Fibroblast of lung (primary cell): Measurements from ENCODE around the gene PSMD9. TPM values are rescaled to one million over a fixed set of nuclear protein-coding genes. Genes with fewer than 3 reads are reported as not detected.

Experiments
- DNase-seq, 2 donors: peaks; one replicate each; pipeline versions ENCODE4 v3.0.0 to v3.0.0-alpha.2; 2010; ENCODE audit warnings: low read depth in 2 of 2
- H2AFZ ChIP-seq: 2 replicates; pipeline ENCODE4 v1.5.1; 2012; ENCODE audit warnings: low read length, control low read depth, inconsistent platforms
- H3K27ac ChIP-seq: 2 replicates; pipeline ENCODE4 v1.5.1; 2011; ENCODE audit warnings: low read length, control low read depth; ENCODE audit not compliant: insufficient read depth
- H3K27me3 ChIP-seq: 2 replicates; pipeline ENCODE4 v1.5.1; 2011; ENCODE audit warnings: mild to moderate bottlenecking, low read length; ENCODE audit not compliant: control insufficient read depth, insufficient read depth
- H3K36me3 ChIP-seq: 2 replicates; pipeline ENCODE4 v1.5.1; 2011; ENCODE audit warnings: low read length; ENCODE audit not compliant: control insufficient read depth, insufficient read depth
- H3K4me1 ChIP-seq: 2 replicates; pipeline ENCODE4 v1.5.1; 2011; ENCODE audit warnings: low read length; ENCODE audit not compliant: control insufficient read depth, insufficient read depth; ENCODE audit errors: extremely low read depth
- H3K4me2 ChIP-seq: 2 replicates; pipeline ENCODE4 v1.5.1; 2011; ENCODE audit warnings: low read length, control low read depth; ENCODE audit not compliant: insufficient read depth; ENCODE audit errors: extremely low read depth
- H3K4me3 ChIP-seq, 4 experiments: fragments of 200-600 bp in 1 of 4; sonication (generic) in 1 of 4; replicated peaks in 1 of 4; 2 replicates each; pipeline ENCODE4 v1.5.1; 2011 to 2016; ENCODE audit warnings: low read length in 4 of 4, low read depth in 3 of 4, mild to moderate bottlenecking in 3 of 4, control low read depth in 2 of 4, inconsistent platforms in 1 of 4, mixed read lengths in 1 of 4; ENCODE audit not compliant: insufficient read depth in 1 of 4; ENCODE audit errors: control extremely low read depth in 1 of 4
- H3K79me2 ChIP-seq: 2 replicates; pipeline ENCODE4 v1.5.1; 2012; ENCODE audit warnings: mild to moderate bottlenecking, low read length, inconsistent platforms; ENCODE audit not compliant: control insufficient read depth, insufficient read depth
- H3K9ac ChIP-seq: 2 replicates; pipeline ENCODE4 v1.5.1; 2011; ENCODE audit warnings: mild to moderate bottlenecking, low read length, control low read depth; ENCODE audit not compliant: insufficient read depth
- H3K9me3 ChIP-seq: 2 replicates; pipeline ENCODE4 v1.5.1; 2012; ENCODE audit warnings: low read depth, low read length; ENCODE audit not compliant: control insufficient read depth, insufficient read depth
- H4K20me1 ChIP-seq: 2 replicates; pipeline ENCODE4 v1.5.1; 2011; ENCODE audit warnings: low read length; ENCODE audit not compliant: control insufficient read depth, insufficient read depth; ENCODE audit errors: extremely low read depth
- EZH2 ChIP-seq: IDR thresholded peaks from 2 replicates; pipeline ENCODE4 v1.5.1; 2012; ENCODE audit warnings: low read length, control low read depth, mild to moderate bottlenecking; ENCODE audit errors: missing control alignments
- polyA plus RNA-seq, 2 donors: library from polyadenylated mRNA; depleted of rRNA in 1 of 2; stranded (reverse) in 1 of 2; unstranded in 1 of 2; fragments of >200 nt; gene quantifications; 2 replicates each; pipeline ENCODE4 v1.2.1, GENCODE V29; 2011 to 2012; ENCODE audit warnings: missing spikeins in 1 of 2
- total RNA-seq: library from RNA; depleted of rRNA; stranded (reverse); fragments of >200 nt; gene quantifications from 2 replicates; pipeline ENCODE4 v1.2.1, GENCODE V29; 2014
- TF ChIP-seq, protein P1 (sequence below), 2 donors: IDR thresholded peaks in 1 of 2; conservative IDR thresholded peaks in 1 of 2; 1 replicate in 1 of 2; 2 replicates in 1 of 2; pipeline ENCODE4 v1.5.1; 2011 to 2012; ENCODE audit warnings: low read length in 2 of 2, control low read depth in 1 of 2, inconsistent platforms in 1 of 2, low read depth in 1 of 2, mild to moderate bottlenecking in 1 of 2

PSMD9 gene
- total and polyA plus RNA-seq, 2 donors (not counting 1 experiment from before 2014, with no cell fraction given) = 73.5 to 77.7 TPM

DNA sequence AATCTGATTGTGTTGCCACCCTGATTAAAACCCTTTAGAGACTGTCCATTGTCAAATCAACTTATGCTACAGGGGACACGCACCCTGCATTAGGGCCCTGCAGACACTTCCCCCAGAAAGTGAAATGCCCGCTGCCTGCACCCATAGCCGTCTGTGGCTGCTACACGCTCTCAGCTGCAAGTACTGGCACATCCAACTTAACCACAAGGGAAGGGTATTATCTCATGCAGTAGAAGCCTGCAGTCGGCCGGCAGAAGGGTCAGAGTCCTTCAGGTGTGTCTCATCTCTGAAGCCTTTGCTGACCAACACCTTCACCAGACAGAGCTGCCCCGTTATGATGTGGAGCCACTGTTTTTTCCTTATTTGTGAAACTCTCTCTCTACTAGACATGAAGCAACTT is 50.6 kb downstream of the PSMD9 start:
- no peak overlapping the region for H3K4me2 ChIP-seq
- no peaks in the 10 kb centered on the region for H3K79me2 ChIP-seq
- TF ChIP-seq, protein P1, sequence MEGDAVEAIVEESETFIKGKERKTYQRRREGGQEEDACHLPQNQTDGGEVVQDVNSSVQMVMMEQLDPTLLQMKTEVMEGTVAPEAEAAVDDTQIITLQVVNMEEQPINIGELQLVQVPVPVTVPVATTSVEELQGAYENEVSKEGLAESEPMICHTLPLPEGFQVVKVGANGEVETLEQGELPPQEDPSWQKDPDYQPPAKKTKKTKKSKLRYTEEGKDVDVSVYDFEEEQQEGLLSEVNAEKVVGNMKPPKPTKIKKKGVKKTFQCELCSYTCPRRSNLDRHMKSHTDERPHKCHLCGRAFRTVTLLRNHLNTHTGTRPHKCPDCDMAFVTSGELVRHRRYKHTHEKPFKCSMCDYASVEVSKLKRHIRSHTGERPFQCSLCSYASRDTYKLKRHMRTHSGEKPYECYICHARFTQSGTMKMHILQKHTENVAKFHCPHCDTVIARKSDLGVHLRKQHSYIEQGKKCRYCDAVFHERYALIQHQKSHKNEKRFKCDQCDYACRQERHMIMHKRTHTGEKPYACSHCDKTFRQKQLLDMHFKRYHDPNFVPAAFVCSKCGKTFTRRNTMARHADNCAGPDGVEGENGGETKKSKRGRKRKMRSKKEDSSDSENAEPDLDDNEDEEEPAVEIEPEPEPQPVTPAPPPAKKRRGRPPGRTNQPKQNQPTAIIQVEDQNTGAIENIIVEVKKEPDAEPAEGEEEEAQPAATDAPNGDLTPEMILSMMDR (conservative IDR thresholded peaks at IDR 0.05 in 1 of 2, IDR thresholded peaks at IDR 0.05 in 1 of 2; ENCODE audit: low read depth in 1 of 2, low read length in 2 of 2) = no peak
- no peak for TF ChIP-seq EZH2
- peak in 1 of 2 donors; percentile 49 for DNase-seq
- H3K9ac ChIP-seq = no peak overlapping the region
- H2AFZ ChIP-seq = no peak overlapping the region
- no peaks in the 10 kb centered on the region for H3K4me1 ChIP-seq
- no peak overlapping the region for H3K4me3 ChIP-seq
- no peak overlapping the region for H3K27ac ChIP-seq
- H4K20me1 ChIP-seq = no peaks in the 10 kb centered on the region
- H3K9me3 ChIP-seq = no peaks in the 10 kb centered on the region
- no peaks in the 10 kb centered on the region for H3K36me3 ChIP-seq
- no peaks in the 10 kb centered on the region for H3K27me3 ChIP-seq

DNA sequence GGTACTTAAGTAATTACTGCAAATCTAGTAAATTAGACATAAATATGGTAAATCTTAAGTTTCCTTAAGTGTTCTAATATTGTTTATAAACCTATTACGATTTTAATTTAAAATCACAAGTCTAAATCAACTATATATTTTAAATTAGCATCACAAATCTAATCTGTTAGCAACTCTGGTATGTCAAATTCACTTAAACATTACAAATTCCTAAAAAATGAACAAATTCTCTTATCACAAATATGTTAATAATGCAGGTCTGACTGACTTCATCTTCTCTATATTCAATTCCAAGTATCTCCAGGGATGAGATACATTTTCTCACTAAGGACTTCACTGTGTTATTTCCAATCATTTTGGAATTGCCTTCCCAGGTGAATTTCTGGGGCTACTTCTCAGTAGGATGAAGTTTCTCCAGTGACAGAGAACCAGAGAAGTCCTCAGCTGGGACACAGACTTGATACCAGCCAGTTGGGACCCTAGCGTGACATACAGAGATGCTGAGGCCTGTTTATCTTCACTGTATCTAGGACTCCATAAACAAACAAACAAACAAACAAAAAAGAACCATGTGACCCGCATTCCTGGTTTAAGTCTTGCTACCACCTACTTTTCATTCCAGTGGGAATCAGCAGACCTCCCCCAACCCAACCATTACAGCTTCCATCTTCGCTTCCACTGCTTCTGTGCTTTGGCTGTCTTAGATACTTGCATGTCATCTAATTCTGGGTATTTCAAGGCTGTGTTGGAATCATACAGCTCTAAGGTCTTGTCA is 51.6 kb downstream of the PSMD9 start:
- no peaks in the 10 kb centered on the region for H3K79me2 ChIP-seq
- H3K27ac ChIP-seq = no peak overlapping the region
- no peak overlapping the region for H3K4me2 ChIP-seq
- TF ChIP-seq EZH2 = no peak
- TF ChIP-seq, protein P1 (conservative IDR thresholded peaks at IDR 0.05 in 1 of 2, IDR thresholded peaks at IDR 0.05 in 1 of 2; ENCODE audit: low read depth in 1 of 2, low read length in 2 of 2) = no peak
- peak in 1 of 2 donors; percentile 37 for DNase-seq
- no peaks in the 10 kb centered on the region for H3K36me3 ChIP-seq
- H3K27me3 ChIP-seq = no peaks in the 10 kb centered on the region
- H3K9ac ChIP-seq = no peak overlapping the region
- no peak overlapping the region for H3K4me3 ChIP-seq
- no peaks in the 10 kb centered on the region for H4K20me1 ChIP-seq
- H3K9me3 ChIP-seq = no peaks in the 10 kb centered on the region
- no peaks in the 10 kb centered on the region for H3K4me1 ChIP-seq
- H2AFZ ChIP-seq = no peak overlapping the region

DNA sequence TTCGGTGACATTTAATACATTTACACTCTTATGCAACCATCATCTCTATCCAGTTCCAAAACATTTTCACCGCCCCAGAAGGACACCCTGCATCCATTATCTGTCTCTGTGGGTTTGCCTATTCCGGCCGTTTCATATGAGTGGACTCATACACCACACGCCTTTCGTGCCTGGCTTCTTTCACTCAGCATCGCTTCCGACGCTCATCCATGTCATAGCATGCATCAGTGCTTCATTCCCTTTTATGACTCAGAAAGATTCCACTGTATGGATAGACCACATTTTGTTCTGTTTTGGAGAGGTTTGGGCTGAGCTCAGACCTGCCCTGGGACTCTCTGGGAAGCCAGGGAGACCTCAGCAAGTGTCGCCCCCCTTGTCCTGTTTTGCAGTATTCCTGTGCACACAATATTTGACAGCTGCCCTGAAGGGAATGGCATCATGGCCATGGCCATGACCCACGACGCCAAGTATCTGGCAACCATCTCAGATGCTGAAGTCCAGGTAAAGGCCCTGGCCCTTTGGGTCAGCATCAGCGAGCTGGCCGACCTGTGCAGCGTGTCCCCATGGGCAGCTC is 53.6 kb downstream of the PSMD9 start:
- Histone ChIP-seq H2AFZ (no peak overlapping the region), H3K36me3 (no peaks in the 10 kb centered on the region), H3K9ac (no peak overlapping the region), H3K4me1 (no peaks in the 10 kb centered on the region), H3K9me3 (no peaks in the 10 kb centered on the region), H3K79me2 (no peaks in the 10 kb centered on the region), H3K4me2 (no peak overlapping the region), H3K4me3 (no peak overlapping the region), H4K20me1 (no peaks in the 10 kb centered on the region), H3K27me3 (no peaks in the 10 kb centered on the region), H3K27ac (no peak overlapping the region)
- peak; percentile 86 to 95 for DNase-seq
- TF ChIP-seq, protein P1 (conservative IDR thresholded peaks at IDR 0.05 in 1 of 2, IDR thresholded peaks at IDR 0.05 in 1 of 2; ENCODE audit: low read depth in 1 of 2, low read length in 2 of 2) = no peak
- no peak for TF ChIP-seq EZH2
